WI38 (cell line): ENCODE measurements around the gene PHAF1.

Source experiments
- H3K4me3 ChIP-seq: 2 replicates; pipeline ENCODE4 v1.5.1; 2011; ENCODE audit warnings: low read depth, mild to moderate bottlenecking, control low read depth, low read length
- CTCF ChIP-seq: IDR thresholded peaks from 2 replicates; pipeline ENCODE4 v1.5.1; 2012; ENCODE audit warnings: low read depth, mild to moderate bottlenecking, control low read depth, low read length

Gene PHAF1

GRCh38 chr16:67150833-67151396, 41.2 kb downstream of the PHAF1 start, which contains the start of gene B3GNT9:
B3GNT9 (minus strand) TSS chr16:67150998; CDS start chr16:67150485, 513 bp downstream.
- TF ChIP-seq CTCF = no peak
- H3K4me3 ChIP-seq = peak within 1 kb of the TSS; percentile 72

- no peak for TF ChIP-seq CTCF
- H3K4me3 ChIP-seq = no peak overlapping the region
Measured at GRCh38 chr16:67151431-67152097, 41.8 kb downstream of the PHAF1 start.

DNA sequence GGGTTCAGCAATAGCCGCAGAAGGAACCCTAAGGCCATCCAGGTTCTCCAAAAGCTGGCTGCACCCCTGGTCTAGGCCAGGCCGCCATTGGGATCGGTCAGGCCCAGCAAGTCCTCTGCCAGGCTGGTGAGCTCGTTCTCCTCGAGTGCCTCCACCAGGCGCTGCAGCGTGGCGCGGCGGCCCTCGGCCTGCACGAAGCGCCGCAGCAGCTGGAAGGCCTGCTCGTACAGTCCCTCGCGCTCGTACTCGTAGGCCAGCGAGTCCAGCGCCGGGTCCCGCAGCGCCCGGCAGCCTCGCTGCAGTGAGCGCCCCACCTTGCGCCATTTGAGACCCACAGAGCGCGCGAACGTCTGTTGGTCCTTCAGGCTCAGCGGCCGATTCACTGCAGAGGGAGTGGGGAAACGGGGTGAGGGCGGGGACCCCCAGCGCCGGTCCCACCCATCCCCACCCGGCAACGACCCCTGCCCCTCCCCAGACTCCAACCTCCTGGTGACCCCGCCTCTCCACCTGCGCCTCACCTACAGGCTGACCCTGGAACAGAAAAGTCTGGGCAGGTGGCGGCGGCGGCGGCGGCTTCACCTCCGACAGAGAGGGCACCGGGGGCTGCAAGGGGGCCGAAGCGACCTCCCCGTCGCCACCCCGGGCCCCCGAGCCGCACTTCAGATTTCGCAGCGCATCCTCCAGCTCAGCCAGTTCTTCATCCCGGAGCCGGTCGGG, 45.0 kb downstream of the PHAF1 start:
- TF ChIP-seq CTCF = no peak

GRCh38 chr16:67155295-67156142, 45.8 kb downstream of the PHAF1 start:
- TF ChIP-seq CTCF = peak; percentile 77
- no peak overlapping the region for H3K4me3 ChIP-seq

More for the DNA sequence above, 45.0 kb downstream of the PHAF1 start:
- H3K4me3 ChIP-seq = no peak overlapping the region

- no peak overlapping the region for H3K4me3 ChIP-seq
- no peak for TF ChIP-seq CTCF
Measured at GRCh38 chr16:67156143-67156844, 46.6 kb downstream of the PHAF1 start.

- H3K4me3 ChIP-seq = no peak overlapping the region
- TF ChIP-seq CTCF = no peak
Measured at GRCh38 chr16:67157106-67157748, 47.5 kb downstream of the PHAF1 start.
